Heart right ventricle (tissue), 16 donors: ENCODE data around the gene KRTAP5-2. TPM values are rescaled to one million over a fixed set of nuclear protein-coding genes. Genes with fewer than 3 reads are reported as not detected.
A peak's percentile ranks its signal among the peaks of the same experiment; 100 is the strongest.
"Not testable (repeated sequence)": the region's sequence is repeated elsewhere in the genome, so short reads cannot be mapped to it uniquely, and the experiment has no call there.

Experiments used
- ATAC-seq, 8 donors: fragments of 200-7000 bp; cut with Tn5 transposase; one replicate each; pipeline ENCODE4 v1.9.1; 2020; ENCODE audit warnings: mild to moderate bottlenecking in 8 of 8, moderate library complexity in 8 of 8, moderate number of reproducible peaks in 1 of 8
- DNase-seq, 2 donors: peaks; one replicate each; pipeline ENCODE4 v3.0.0-alpha.2; 2020
- H3K27ac ChIP-seq, 10 donors: fragments of 200-600 bp; sonication (generic) in 2 of 10; one replicate each; pipeline versions ENCODE4 v1.5.0 to v1.8.0; 2020 to 2022; ENCODE audit warnings: mild to moderate bottlenecking in 3 of 10
- H3K27me3 ChIP-seq, 7 donors: fragments of 200-600 bp; one replicate each; pipeline ENCODE4 v1.8.0; 2021 to 2022; ENCODE audit warnings: mild to moderate bottlenecking in 2 of 7
- H3K36me3 ChIP-seq, 9 donors: fragments of 200-600 bp; sonication (generic) in 1 of 9; one replicate each; pipeline versions ENCODE4 v1.5.0 to v1.8.0; 2020 to 2022; ENCODE audit warnings: mild to moderate bottlenecking in 2 of 9
- H3K4me1 ChIP-seq, 9 donors: fragments of 200-600 bp; sonication (generic) in 1 of 9; one replicate each; pipeline versions ENCODE4 v1.5.0 to v1.8.0; 2020 to 2022; ENCODE audit warnings: mild to moderate bottlenecking in 4 of 9
- H3K4me3 ChIP-seq, 10 donors: fragments of 200-600 bp; sonication (generic) in 2 of 10; one replicate each; pipeline versions ENCODE4 v1.5.0 to v1.8.0; 2020 to 2022; ENCODE audit warnings: mild to moderate bottlenecking in 7 of 10, moderate library complexity in 2 of 10
- H3K9me3 ChIP-seq, 11 donors: fragments of 200-600 bp in 10 of 11; sonication (generic) in 2 of 11; one replicate each; pipeline versions ENCODE4 v1.5.0 to v1.8.0; 2013 to 2022; ENCODE audit warnings: mild to moderate bottlenecking in 2 of 11, control low read depth in 1 of 11, moderate library complexity in 1 of 11
- WGBS, 2 donors: extraction: QIAGEN DNeasy Blood & Tissue Kit; methylation state at CpG; one replicate each; pipeline ENCODE4 v1.1.7; 2013; ENCODE audit warnings: inconsistent platforms in 1 of 2; 5-methylcytosine and 5-hydroxymethylcytosine counted together
- intact Hi-C, 10 donors: fragments of 100-400 bp; cut with DNase I; formaldehyde crosslinking; loops; one replicate each; pipeline versions ENCODE4 v1.11.1 to v1.14.2; 2022
- polyA plus RNA-seq, 2 donors: library from polyadenylated mRNA; stranded (reverse); fragments of 200-250 nt; gene quantifications; one replicate each; pipeline ENCODE4 v1.2.3, GENCODE V29; 2013
- total RNA-seq, 10 donors: library from RNA; stranded (reverse); fragmentation: NEBNext Ultra II Directional in 3 of 10; extraction: Animal tissue kit (Norgen Biotek cat#: 25700) in 3 of 10; gene quantifications; one replicate each; pipeline versions ENCODE4 v1.2.1 to v1.2.4, GENCODE V29; 2021 to 2023
- TF ChIP-seq, protein P1 (sequence below), 9 donors: fragments of 200-600 bp; sonication (generic) in 2 of 9; IDR thresholded peaks; one replicate each; pipeline versions ENCODE4 v1.5.0 to v1.8.0; 2021 to 2022; ENCODE audit warnings: antibody characterized with exemption in 9 of 9, mild to moderate bottlenecking in 5 of 9, moderate library complexity in 1 of 9
- donor health status: Arrhythmogenic right ventricular cardiomyopathy.
- donor health status: ischemic (EF 13 %, LVEDD 7.1; RV severe dilation, severe dysfunction).
- donor health status: healthy with polysubstance abuse.
- donor health status: DM: no; HTN: yes; CAD: no.
- donor health status: DM: no; HTN: no; CAD: no.
- donor health status: ischemic (EF 25% LVEDD 6.9; RV normal size, moderate dysfunction).
- donor health status: ischemic (EF 25% LVEDD 5.7; RV mildly dilated, moderate dysfunction).
- donor health status: healthy.
- donor health status: DM: yes; HTN: yes; CAD: no.
- donor health status: Ischemic cardiomyopathy.
- donor health status: ischemic (EF 35%, LVEDD 5.7; RV mildly dilated, moderate dysfunction).
- donor health status: nonischemic (EF 11% LVEDD 7.7; RV severe dilation, severe dysfunction).
- donor health status: DM: yes; HTN: yes; CAD: no.
- donor health status: PGD.
- donor health status: ischemic (EF 29% LVEDD 5.4; RV normal size, mild dysfunction).
- donor health status: nonischemic (EF 23%, LVEDD 6.1; RV moderate dilation, normal function).

KRTAP5-2 gene
- total and polyA plus RNA-seq, 12 donors = 0.04 TPM; not detected in 11

- peaks cover 0 to 6% (median 0%) of the 10 kb centered on the region in 11 donors for H3K9me3 ChIP-seq
- no peaks in the 10 kb centered on the region for H3K36me3 ChIP-seq
- ATAC-seq = no peak
- 81 to 85% methylated on average over 9 of the region's 9 CpGs for WGBS, 2 donors
- no peak for DNase-seq
- H3K4me1 ChIP-seq = peaks cover 0 to 23% (median 4%) of the 10 kb centered on the region in 9 donors
- peaks cover 0 to 21% (median 3%) of the 10 kb centered on the region in 7 donors for H3K27me3 ChIP-seq
- H3K27ac ChIP-seq = no peak overlapping the region
- TF ChIP-seq, protein P1, sequence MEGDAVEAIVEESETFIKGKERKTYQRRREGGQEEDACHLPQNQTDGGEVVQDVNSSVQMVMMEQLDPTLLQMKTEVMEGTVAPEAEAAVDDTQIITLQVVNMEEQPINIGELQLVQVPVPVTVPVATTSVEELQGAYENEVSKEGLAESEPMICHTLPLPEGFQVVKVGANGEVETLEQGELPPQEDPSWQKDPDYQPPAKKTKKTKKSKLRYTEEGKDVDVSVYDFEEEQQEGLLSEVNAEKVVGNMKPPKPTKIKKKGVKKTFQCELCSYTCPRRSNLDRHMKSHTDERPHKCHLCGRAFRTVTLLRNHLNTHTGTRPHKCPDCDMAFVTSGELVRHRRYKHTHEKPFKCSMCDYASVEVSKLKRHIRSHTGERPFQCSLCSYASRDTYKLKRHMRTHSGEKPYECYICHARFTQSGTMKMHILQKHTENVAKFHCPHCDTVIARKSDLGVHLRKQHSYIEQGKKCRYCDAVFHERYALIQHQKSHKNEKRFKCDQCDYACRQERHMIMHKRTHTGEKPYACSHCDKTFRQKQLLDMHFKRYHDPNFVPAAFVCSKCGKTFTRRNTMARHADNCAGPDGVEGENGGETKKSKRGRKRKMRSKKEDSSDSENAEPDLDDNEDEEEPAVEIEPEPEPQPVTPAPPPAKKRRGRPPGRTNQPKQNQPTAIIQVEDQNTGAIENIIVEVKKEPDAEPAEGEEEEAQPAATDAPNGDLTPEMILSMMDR (IDR thresholded peaks at IDR 0.05) = no peak
- H3K4me3 ChIP-seq = no peak overlapping the region
- intact Hi-C loops = no loop called here
Observed at GRCh38 chr11:1592628-1593027, 5.5 kb downstream of the KRTAP5-2 start.

DNA sequence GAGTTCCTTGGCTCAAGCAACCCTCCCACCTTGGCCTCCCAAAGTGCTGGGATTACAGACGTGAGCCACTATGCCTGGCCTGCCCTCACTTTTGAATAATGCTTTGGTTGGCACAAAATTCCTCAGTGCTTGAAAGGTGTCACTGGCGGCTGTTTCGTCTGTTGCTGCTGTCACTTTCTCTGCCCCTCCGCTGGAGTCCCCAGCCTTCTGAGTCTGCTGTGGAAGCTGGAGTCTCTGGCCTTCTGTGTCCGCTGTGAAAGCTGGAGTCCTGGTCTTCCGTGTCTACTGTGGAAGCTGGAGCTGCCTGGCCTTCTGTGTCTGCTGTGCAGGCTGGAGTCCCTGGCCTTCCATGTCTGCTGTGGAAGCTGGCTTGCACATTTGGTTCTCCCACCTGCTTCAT is 8.1 kb downstream of the KRTAP5-2 start:
- DNase-seq = no peak
- Histone ChIP-seq H3K27ac (peak overlapping the region in 4 of 10 donors; percentile 44 to 69 (median 59)), H3K27me3 (peaks cover 0 to 9% (median 0%) of the 10 kb centered on the region in 7 donors), H3K4me1 (peaks cover 0 to 11% (median 0%) of the 10 kb centered on the region in 9 donors), H3K9me3 (peaks cover 0 to 6% (median 0%) of the 10 kb centered on the region in 11 donors), H3K36me3 (no peaks in the 10 kb centered on the region), H3K4me3 (no peak overlapping the region)
- 91 to 94% methylated on average over 6 of the region's 6 CpGs for WGBS, 2 donors
- ATAC-seq = no peak
- intact Hi-C loops = no loop called here
- TF ChIP-seq, protein P1 (IDR thresholded peaks at IDR 0.05) = no peak

GRCh38 chr11:1589191-1589963 is 8.7 kb downstream of the KRTAP5-2 start:
- Histone ChIP-seq H3K27ac (peak overlapping the region in 4 of 10 donors; percentile 44 to 69 (median 59)), H3K4me1 (peaks cover 0 to 11% (median 0%) of the 10 kb centered on the region in 9 donors)
- H3K27me3 ChIP-seq, H3K36me3 ChIP-seq, DNase-seq, intact Hi-C loops, H3K9me3 ChIP-seq, H3K4me3 ChIP-seq: not testable (repeated sequence)
- 39 to 42% methylated on average over 8 of the region's 10 CpGs for WGBS, 2 donors
- ATAC-seq = peak in 7 of 8 donors; percentile 47 to 81 (median 58)

DNA sequence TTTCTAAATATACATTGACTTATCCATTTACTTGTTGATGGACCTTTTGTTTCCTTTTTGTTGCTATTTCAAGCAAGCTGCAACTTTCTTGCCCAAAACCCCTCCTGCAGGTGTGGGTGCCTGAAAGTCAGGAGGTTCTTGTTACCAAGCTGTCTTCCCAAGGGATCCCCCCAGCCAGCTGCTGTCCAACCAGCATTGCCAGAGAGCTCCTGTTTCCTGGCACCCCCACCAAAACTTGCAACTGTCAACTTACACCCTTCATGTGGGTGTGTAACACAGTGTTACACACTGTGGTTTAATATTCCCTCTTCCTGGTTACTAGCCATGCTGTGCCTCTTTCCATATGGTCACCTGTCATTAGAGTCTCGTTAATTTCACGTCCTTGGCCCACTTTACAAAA is 11.4 kb downstream of the KRTAP5-2 start:
- TF ChIP-seq, protein P1 (IDR thresholded peaks at IDR 0.05) = no peak
- WGBS, 2 donors = 84 to 95% methylated on average over 2 of the region's 2 CpGs
- H3K4me3 ChIP-seq = no peak overlapping the region
- peaks cover 0 to 6% (median 0%) of the 10 kb centered on the region in 11 donors for H3K9me3 ChIP-seq
- H3K4me1 ChIP-seq = peaks cover 0 to 11% (median 0%) of the 10 kb centered on the region in 9 donors
- no peaks in the 10 kb centered on the region for H3K36me3 ChIP-seq
- H3K27ac ChIP-seq = no peak overlapping the region
- DNase-seq = no peak
- H3K27me3 ChIP-seq = peaks cover 0 to 7% (median 0%) of the 10 kb centered on the region in 7 donors
- intact Hi-C loops = no loop called here
- no peak for ATAC-seq

DNA sequence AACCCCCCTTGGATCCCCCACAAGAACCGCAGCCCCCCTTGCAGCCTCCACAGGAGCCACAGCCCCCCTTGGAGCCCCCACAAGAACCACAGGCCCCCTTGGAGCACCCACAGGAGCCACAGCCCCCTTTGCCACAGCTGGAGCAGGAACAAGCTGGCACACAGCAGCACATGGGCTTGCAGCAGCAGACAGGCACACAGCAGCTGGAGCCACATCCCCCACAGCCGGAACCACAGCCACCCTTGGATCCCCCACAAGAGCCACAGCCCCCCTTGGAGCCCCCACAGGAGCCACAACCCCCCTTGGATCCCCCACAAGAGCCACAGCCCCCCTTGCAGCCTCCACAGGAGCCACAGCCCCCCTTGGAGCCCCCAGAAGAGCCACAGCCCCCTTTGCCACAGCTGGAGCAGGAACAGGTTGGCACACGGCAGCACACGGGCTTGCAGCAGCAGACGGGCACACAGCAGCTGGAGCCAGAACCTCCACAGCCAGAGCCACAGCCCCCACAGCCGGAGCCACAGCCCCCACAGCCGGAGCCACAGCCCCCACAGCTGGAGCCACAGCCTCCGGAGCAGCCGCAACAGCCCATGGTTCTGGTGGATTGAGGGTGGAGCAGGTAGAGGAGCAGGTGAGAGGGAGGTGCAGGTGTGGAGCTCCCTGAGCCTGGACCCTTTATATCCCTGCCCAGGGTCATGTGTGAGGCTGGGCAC is 13.3 kb downstream of the KRTAP5-2 start, which contains the start of gene KRTAP5-1:
Gene KRTAP5-1 (minus strand): TSS at position 623 of the 710 bp plus-strand sequence. CDS start 34 bp downstream, at position 589.
- H3K36me3 ChIP-seq, ATAC-seq, H3K9me3 ChIP-seq, H3K27ac ChIP-seq, intact Hi-C loops, DNase-seq, H3K27me3 ChIP-seq, H3K4me3 ChIP-seq: not testable (repeated sequence)
- WGBS, 2 donors = 85 to 91% methylated on average over 9 of the region's 9 CpGs
- H3K4me1 ChIP-seq = peaks cover 0 to 11% (median 0%) of the 10 kb centered on the region in 9 donors

- H3K9me3 ChIP-seq = peaks cover 0 to 13% (median 0%) of the 10 kb centered on the region in 11 donors
- DNase-seq, H3K4me1 ChIP-seq, H3K27ac ChIP-seq, ATAC-seq, intact Hi-C loops, H3K36me3 ChIP-seq, H3K27me3 ChIP-seq, H3K4me3 ChIP-seq: not testable (repeated sequence)
- 76 to 90% methylated on average over 2 of the region's 2 CpGs for WGBS, 2 donors
Observed at GRCh38 chr11:1582909-1583308, 15.2 kb downstream of the KRTAP5-2 start.
